DOHH2 (cell line): ENCODE results near the gene HOXB6.

Experiments used
- EZH2phosphoT487 ChIP-seq: fragments of 200-600 bp; sonication (generic); IDR thresholded peaks from 2 replicates; pipeline ENCODE4 v1.6.1; 2017; ENCODE audit warnings: borderline replicate concordance, mild to moderate bottlenecking, antibody characterized with exemption, low read length, moderate library complexity, mixed read lengths
- TF ChIP-seq, protein P1 (sequence below): fragments of 200-600 bp; sonication (generic); IDR thresholded peaks from one replicate; pipeline ENCODE4 v1.5.1; 2014; ENCODE audit warnings: antibody characterized with exemption, mild to moderate bottlenecking, low read depth, low read length; ENCODE audit not compliant: poor library complexity, severe bottlenecking

DNA sequence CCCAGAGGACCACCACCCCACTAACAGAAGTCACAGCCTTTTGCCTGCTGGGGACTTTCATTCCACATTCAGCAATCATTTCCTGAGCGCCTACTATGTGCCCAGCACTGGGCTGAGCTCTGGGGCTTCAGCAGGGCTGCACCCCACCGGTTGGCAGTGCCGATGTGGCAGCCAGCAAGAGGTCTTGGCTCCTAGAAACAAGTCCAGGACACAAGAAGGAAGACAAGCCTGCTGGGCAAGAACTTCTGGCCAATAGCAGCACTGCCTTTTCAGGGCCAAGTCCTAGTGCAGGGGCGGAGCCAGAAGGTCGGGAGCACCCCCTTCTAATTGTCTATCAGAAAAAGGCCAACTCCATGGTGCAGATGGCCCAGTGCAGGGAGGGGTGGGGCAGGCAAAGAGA is 34.4 kb upstream of the HOXB6 start:
- TF ChIP-seq, protein P1, sequence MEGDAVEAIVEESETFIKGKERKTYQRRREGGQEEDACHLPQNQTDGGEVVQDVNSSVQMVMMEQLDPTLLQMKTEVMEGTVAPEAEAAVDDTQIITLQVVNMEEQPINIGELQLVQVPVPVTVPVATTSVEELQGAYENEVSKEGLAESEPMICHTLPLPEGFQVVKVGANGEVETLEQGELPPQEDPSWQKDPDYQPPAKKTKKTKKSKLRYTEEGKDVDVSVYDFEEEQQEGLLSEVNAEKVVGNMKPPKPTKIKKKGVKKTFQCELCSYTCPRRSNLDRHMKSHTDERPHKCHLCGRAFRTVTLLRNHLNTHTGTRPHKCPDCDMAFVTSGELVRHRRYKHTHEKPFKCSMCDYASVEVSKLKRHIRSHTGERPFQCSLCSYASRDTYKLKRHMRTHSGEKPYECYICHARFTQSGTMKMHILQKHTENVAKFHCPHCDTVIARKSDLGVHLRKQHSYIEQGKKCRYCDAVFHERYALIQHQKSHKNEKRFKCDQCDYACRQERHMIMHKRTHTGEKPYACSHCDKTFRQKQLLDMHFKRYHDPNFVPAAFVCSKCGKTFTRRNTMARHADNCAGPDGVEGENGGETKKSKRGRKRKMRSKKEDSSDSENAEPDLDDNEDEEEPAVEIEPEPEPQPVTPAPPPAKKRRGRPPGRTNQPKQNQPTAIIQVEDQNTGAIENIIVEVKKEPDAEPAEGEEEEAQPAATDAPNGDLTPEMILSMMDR: no peak
- no peak for TF ChIP-seq EZH2phosphoT487
